SU-DHL-6 (cell line): ENCODE measurements around the gene MRGPRX2.

Experiments
- H2AFZ ChIP-seq: fragments of 200-600 bp; sonication (generic); 2 replicates; pipeline ENCODE4 v1.6.1; 2014; ENCODE audit warnings: low read depth, mild to moderate bottlenecking, moderate library complexity, mixed read lengths, antibody characterized with exemption, low read length; ENCODE audit not compliant: severe bottlenecking
- H3F3A ChIP-seq: fragments of 200-600 bp; shearing (Covaris generic); 2 replicates; pipeline ENCODE4 v1.6.0; 2016; ENCODE audit warnings: antibody characterized with exemption, mild to moderate bottlenecking; ENCODE audit not compliant: insufficient read depth
- H3K27ac ChIP-seq: fragments of 200-600 bp; sonication (generic); 2 replicates; pipeline ENCODE4 v1.5.1; 2016; ENCODE audit warnings: low read depth, mild to moderate bottlenecking, low read length, moderate library complexity, mixed read lengths
- H3K27me3 ChIP-seq: fragments of 200-600 bp; sonication (generic), shearing (Covaris generic); 2 replicates; pipeline ENCODE4 v1.6.0; 2014; ENCODE audit warnings: mild to moderate bottlenecking, low read length
- H3K36me3 ChIP-seq: fragments of 200-600 bp; sonication (generic); 2 replicates; pipeline ENCODE4 v1.6.1; 2014; ENCODE audit warnings: mild to moderate bottlenecking, low read length, mixed read lengths
- H3K4me2 ChIP-seq: fragments of 300-600, 200-600 bp; shearing (Covaris generic), sonication (generic); 2 replicates; pipeline ENCODE4 v1.6.0; 2014; ENCODE audit warnings: low read length, low read depth, mild to moderate bottlenecking; ENCODE audit not compliant: poor library complexity, severe bottlenecking
- H3K4me3 ChIP-seq: fragments of 200-600 bp; sonication (generic); 2 replicates; pipeline ENCODE4 v1.5.1; 2014; ENCODE audit warnings: antibody characterized with exemption, low read length, mild to moderate bottlenecking, mixed read lengths; ENCODE audit not compliant: insufficient read depth, poor library complexity, severe bottlenecking
- H3K79me2 ChIP-seq: fragments of 200-600 bp; sonication (generic); 2 replicates; pipeline ENCODE4 v1.6.1; 2014; ENCODE audit warnings: mild to moderate bottlenecking, low read length, moderate library complexity; ENCODE audit not compliant: insufficient read depth
- H3K9ac ChIP-seq: fragments of 200-600 bp; sonication (generic); 2 replicates; pipeline ENCODE4 v1.7.0; 2014; ENCODE audit warnings: mild to moderate bottlenecking, low read length
- H3K9me2 ChIP-seq: fragments of 200-600 bp; sonication (generic); replicated peaks from 2 replicates; pipeline ENCODE4 v1.6.1; 2014; ENCODE audit warnings: low read length; ENCODE audit not compliant: insufficient read depth
- H3K9me3 ChIP-seq: fragments of 200-600 bp; sonication (generic); 2 replicates; pipeline ENCODE4 v1.6.1; 2014; ENCODE audit warnings: low read length, mixed read lengths; ENCODE audit not compliant: insufficient read depth
- H4K20me1 ChIP-seq: fragments of 200-600 bp; sonication (generic); 2 replicates; pipeline ENCODE4 v1.6.1; 2014; ENCODE audit warnings: low read depth, mild to moderate bottlenecking, antibody characterized with exemption, low read length, moderate library complexity, mixed read lengths
- EZH2phosphoT487 ChIP-seq: fragments of 200-600 bp; sonication (generic), shearing (Covaris generic); conservative IDR thresholded peaks from 2 replicates; pipeline ENCODE4 v1.6.1; 2018; ENCODE audit warnings: mild to moderate bottlenecking, antibody characterized with exemption, low read length, moderate library complexity, mixed read lengths
- TF ChIP-seq, protein P1 (sequence below): fragments of 200-600 bp; sonication (generic); IDR thresholded peaks from one replicate; pipeline ENCODE4 v1.5.1; 2017; ENCODE audit warnings: antibody characterized with exemption, mild to moderate bottlenecking, low read length, moderate library complexity; ENCODE audit not compliant: insufficient read depth, poor library complexity, severe bottlenecking

The MRGPRX2 gene

DNA sequence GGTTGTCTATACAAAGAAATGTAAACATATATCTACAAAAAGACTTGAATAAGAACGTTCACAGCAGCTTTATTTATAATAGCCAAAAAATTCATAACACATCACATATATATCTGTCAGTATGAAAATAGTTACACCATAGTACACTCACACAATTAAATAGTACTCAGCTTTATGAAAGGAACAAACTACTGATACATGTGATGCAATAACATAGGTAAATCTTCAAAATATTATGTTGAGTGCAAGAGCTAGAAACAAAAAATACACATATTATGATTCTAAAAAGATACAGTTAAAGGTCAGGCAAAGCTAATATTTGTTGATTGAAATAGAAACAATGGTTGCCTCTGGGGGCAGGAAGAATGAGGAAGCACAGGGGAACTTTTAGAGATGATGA lies 6.6 kb downstream of the MRGPRX2 start:
- H4K20me1 ChIP-seq = no peaks in the 10 kb centered on the region
- H3K27ac ChIP-seq = no peak overlapping the region
- H3K9me3 ChIP-seq = peaks cover 6% of the 10 kb centered on the region; the same call in 1 of the 2 replicates
- no peak overlapping the region for H3K4me3 ChIP-seq
- no peak overlapping the region for H2AFZ ChIP-seq
- no peak overlapping the region for H3K4me2 ChIP-seq
- no peaks in the 10 kb centered on the region for H3K9me2 ChIP-seq
- H3K79me2 ChIP-seq = no peaks in the 10 kb centered on the region
- H3K27me3 ChIP-seq = no peaks in the 10 kb centered on the region
- no peak overlapping the region for H3K9ac ChIP-seq
- H3K36me3 ChIP-seq = no peaks in the 10 kb centered on the region
- TF ChIP-seq EZH2phosphoT487 = no peak
- TF ChIP-seq, protein P1, sequence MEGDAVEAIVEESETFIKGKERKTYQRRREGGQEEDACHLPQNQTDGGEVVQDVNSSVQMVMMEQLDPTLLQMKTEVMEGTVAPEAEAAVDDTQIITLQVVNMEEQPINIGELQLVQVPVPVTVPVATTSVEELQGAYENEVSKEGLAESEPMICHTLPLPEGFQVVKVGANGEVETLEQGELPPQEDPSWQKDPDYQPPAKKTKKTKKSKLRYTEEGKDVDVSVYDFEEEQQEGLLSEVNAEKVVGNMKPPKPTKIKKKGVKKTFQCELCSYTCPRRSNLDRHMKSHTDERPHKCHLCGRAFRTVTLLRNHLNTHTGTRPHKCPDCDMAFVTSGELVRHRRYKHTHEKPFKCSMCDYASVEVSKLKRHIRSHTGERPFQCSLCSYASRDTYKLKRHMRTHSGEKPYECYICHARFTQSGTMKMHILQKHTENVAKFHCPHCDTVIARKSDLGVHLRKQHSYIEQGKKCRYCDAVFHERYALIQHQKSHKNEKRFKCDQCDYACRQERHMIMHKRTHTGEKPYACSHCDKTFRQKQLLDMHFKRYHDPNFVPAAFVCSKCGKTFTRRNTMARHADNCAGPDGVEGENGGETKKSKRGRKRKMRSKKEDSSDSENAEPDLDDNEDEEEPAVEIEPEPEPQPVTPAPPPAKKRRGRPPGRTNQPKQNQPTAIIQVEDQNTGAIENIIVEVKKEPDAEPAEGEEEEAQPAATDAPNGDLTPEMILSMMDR = no peak
- no peaks in the 10 kb centered on the region for H3F3A ChIP-seq

DNA sequence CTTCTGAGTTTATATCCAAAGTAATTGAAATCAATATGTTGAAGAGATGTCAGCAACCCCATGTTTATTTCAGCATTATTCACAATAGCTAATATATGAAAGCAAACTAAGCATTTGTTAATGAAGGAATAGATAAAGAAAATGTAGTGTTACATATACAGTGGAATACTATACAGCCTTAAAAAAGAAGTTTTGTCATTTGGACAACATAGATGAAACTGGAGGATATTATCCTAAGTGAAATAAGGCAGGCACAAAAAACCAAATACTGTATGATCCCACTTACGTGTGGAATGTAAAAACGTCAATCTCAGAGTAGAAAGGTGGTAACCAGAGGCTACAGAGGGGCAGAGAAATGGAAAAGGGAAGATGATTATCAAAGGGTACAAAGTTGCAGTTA lies 10.2 kb downstream of the MRGPRX2 start:
- no peak overlapping the region for H3K4me2 ChIP-seq

DNA sequence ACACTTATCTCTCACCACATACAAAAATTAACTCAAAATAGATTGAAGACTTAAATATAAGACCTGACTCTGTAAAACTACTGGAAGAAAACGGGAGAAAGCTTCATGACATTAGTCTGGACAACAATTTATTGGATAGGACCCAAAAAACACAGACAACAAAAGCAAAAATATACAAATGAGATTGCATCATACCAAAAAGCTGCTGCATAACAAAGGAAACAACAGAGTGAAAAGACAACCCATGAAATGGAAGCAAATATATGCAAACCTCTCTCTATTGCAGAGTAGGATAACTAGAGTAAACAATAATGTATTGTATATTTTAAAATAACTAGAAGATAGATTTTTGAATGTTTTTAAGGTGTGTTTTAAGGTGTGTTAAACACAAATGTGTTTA lies 11.2 kb downstream of the MRGPRX2 start:
- Histone ChIP-seq H3K27me3 (no peaks in the 10 kb centered on the region), H3K36me3 (no peaks in the 10 kb centered on the region), H3K9ac (no peak overlapping the region), H3K79me2 (no peaks in the 10 kb centered on the region), H3K9me3 (peaks cover 6% of the 10 kb centered on the region; the same call in 1 of the 2 replicates), H2AFZ (no peak overlapping the region), H3K4me2 (no peak overlapping the region), H3K27ac (no peak overlapping the region), H4K20me1 (no peaks in the 10 kb centered on the region), H3K4me3 (no peak overlapping the region), H3F3A (no peaks in the 10 kb centered on the region), H3K9me2 (no peaks in the 10 kb centered on the region)
- no peak for TF ChIP-seq EZH2phosphoT487
- TF ChIP-seq, protein P1 = no peak

More for the DNA sequence above, 10.2 kb downstream of the MRGPRX2 start:
- Histone ChIP-seq H4K20me1 (no peaks in the 10 kb centered on the region), H3K36me3 (no peaks in the 10 kb centered on the region), H3F3A (no peaks in the 10 kb centered on the region), H3K9ac (no peak overlapping the region), H3K79me2 (no peaks in the 10 kb centered on the region), H3K9me3 (peaks cover 6% of the 10 kb centered on the region; the same call in 1 of the 2 replicates), H3K9me2 (no peaks in the 10 kb centered on the region), H3K27me3 (no peaks in the 10 kb centered on the region), H2AFZ (no peak overlapping the region), H3K27ac (no peak overlapping the region), H3K4me3 (no peak overlapping the region)
- TF ChIP-seq, protein P1 = no peak
- TF ChIP-seq EZH2phosphoT487 = no peak
